Measurements from ENCODE around the gene JKAMP. TPM values are rescaled to one million over a fixed set of nuclear protein-coding genes. Genes with fewer than 3 reads are reported as not detected.
A peak's percentile ranks its signal among the peaks of the same experiment; 100 is the strongest.

JKAMP gene
- total and polyA plus RNA-seq, 2 of the 8 experiments (the other 6 are each of a cell fraction or from before 2014, with no cell fraction given) = 34.9 to 182 TPM

DNA sequence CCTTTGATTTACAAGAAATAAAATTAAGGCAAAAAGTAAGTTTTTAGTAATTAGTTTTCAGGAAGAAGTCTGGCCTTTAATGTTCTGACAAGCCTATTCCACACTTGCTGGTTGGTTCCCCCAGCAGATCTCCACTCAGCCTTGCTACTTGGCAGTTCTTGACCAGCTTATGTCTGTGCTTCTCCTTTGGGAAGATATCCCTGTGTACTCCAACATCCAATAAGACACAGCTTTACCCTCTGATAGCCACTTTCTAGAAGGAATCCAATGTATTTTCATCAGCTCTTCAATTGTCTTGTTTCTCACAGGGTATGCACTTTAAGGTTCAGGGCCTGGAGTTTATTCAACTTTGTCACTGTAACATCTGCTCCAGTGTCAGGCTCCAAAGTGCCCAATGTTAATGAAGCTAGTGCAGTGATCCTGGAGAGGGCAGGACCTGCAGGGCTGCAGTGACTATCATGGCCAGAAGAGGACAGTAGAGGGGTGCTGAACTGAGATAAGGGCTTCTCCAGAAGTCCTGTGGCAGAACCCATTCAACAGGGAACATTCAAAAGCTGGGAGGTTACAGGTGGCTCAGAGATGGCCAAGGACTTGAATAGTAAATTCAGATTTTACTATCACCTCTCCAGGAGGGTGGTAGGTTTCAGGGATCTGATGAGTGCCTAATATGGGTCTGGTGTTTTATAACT lies 22.9 kb downstream of the JKAMP start:
- no peak overlapping the region for H2AFZ ChIP-seq (ENCODE audit: low read length)
- H2BK15ac ChIP-seq (ENCODE audit: low read length) = no peak overlapping the region
- no peak overlapping the region for H3K56ac ChIP-seq (replicated peaks; ENCODE audit: insufficient read length, low read depth, low read length)
- H2AK5ac ChIP-seq (ENCODE audit: low read depth, low read length) = no peak overlapping the region
- no peak overlapping the region for H4K5ac ChIP-seq (ENCODE audit: insufficient read length, low read depth, low read length)
- no peak for TF ChIP-seq FOSL1 (IDR thresholded peaks at IDR 0.05; ENCODE audit: insufficient read depth, low read depth, low read length)
- no peak for TF ChIP-seq CHD1 (IDR thresholded peaks at IDR 0.05; ENCODE audit: low read depth, low read length)
- TF ChIP-seq, protein P1, sequence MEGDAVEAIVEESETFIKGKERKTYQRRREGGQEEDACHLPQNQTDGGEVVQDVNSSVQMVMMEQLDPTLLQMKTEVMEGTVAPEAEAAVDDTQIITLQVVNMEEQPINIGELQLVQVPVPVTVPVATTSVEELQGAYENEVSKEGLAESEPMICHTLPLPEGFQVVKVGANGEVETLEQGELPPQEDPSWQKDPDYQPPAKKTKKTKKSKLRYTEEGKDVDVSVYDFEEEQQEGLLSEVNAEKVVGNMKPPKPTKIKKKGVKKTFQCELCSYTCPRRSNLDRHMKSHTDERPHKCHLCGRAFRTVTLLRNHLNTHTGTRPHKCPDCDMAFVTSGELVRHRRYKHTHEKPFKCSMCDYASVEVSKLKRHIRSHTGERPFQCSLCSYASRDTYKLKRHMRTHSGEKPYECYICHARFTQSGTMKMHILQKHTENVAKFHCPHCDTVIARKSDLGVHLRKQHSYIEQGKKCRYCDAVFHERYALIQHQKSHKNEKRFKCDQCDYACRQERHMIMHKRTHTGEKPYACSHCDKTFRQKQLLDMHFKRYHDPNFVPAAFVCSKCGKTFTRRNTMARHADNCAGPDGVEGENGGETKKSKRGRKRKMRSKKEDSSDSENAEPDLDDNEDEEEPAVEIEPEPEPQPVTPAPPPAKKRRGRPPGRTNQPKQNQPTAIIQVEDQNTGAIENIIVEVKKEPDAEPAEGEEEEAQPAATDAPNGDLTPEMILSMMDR (IDR thresholded peaks at IDR 0.05; ENCODE audit: control extremely low read depth in 1 of 3, insufficient read depth in 1 of 3, low read depth in 1 of 3, low read length in 3 of 3) = peak; percentile 88 to 99 (median 96)
- no peak for TF ChIP-seq CREB1 (IDR thresholded peaks at IDR 0.05)
- peak; percentile 88 to 93 for TF ChIP-seq RAD21 (IDR thresholded peaks at IDR 0.05 in 1 of 2, conservative IDR thresholded peaks at IDR 0.05 in 1 of 2; ENCODE audit: low read depth in 2 of 2, low read length in 2 of 2)
- TF ChIP-seq SUZ12 (IDR thresholded peaks at IDR 0.05; ENCODE audit: low read length) = no peak
- TF ChIP-seq GABPA (IDR thresholded peaks at IDR 0.05; ENCODE audit: borderline replicate concordance, insufficient read depth, low read length) = no peak
- no peak for TF ChIP-seq HDAC2 (IDR thresholded peaks at IDR 0.05; ENCODE audit: borderline replicate concordance in 1 of 2, low read depth in 2 of 2, low read length in 2 of 2)
- H3K4ac ChIP-seq (replicated peaks; ENCODE audit: insufficient read length, low read depth, low read length) = no peak overlapping the region
- H3K27me3 ChIP-seq (replicated peaks in 1 of 4; ENCODE audit: control insufficient read depth in 3 of 4, extremely low read depth in 1 of 4, insufficient read depth in 3 of 4, low read length in 3 of 4) = no peaks in the 10 kb centered on the region
- POLR2A ChIA-PET (ENCODE audit: partially characterized antibody) = interaction anchor here (1.3 to 2.3 kb wide), 2 partner anchors 23 to 69 kb away, joined by 4 to 9 read pairs; partner anchors contain the start of genes JKAMP and L3HYPDH
- H3K23ac ChIP-seq (ENCODE audit: insufficient read length) = no peak overlapping the region
- H3K23me2 ChIP-seq (ENCODE audit: low read depth, low read length) = no peaks in the 10 kb centered on the region
- no peaks in the 10 kb centered on the region for H3K79me2 ChIP-seq (ENCODE audit: control insufficient read depth in 1 of 2, insufficient read depth in 2 of 2, low read length in 2 of 2)
- no peak overlapping the region for H3K14ac ChIP-seq (ENCODE audit: insufficient read length)
- H4K8ac ChIP-seq (ENCODE audit: extremely low read depth, insufficient read depth, low read length) = no peak overlapping the region
- no peaks in the 10 kb centered on the region for H3K9me3 ChIP-seq (ENCODE audit: insufficient read depth in 2 of 2, low read depth in 1 of 2, low read length in 1 of 2)
- no peak overlapping the region for H3K4me2 ChIP-seq (ENCODE audit: insufficient read depth in 1 of 2, low read depth in 2 of 2, low read length in 2 of 2)
- peak; percentile 58 to 90 for DNase-seq (ENCODE audit: low read depth in 1 of 2, low spot score in 2 of 2)
- H2BK5ac ChIP-seq (ENCODE audit: low read depth, low read length) = no peak overlapping the region
- no peak overlapping the region for H3K4me3 ChIP-seq (ENCODE audit: extremely low read depth in 1 of 4, insufficient read depth in 2 of 4, low read depth in 3 of 4, low read length in 4 of 4)
- no peak overlapping the region for H2BK20ac ChIP-seq (ENCODE audit: low read length)
- no peak overlapping the region for H3K18ac ChIP-seq (ENCODE audit: extremely low read depth, low read length)
- peaks cover 2 to 11% (median 5%) of the 10 kb centered on the region in 4 experiments; a peak in 4 of 8 replicates for H3K36me3 ChIP-seq (ENCODE audit: control insufficient read depth in 2 of 4, insufficient read depth in 4 of 4, low read length in 3 of 4)
- H3K9ac ChIP-seq (replicated peaks in 1 of 4; ENCODE audit: extremely low read depth in 1 of 4, low read depth in 3 of 4, low read length in 3 of 4) = no peak overlapping the region
- H4K20me1 ChIP-seq (replicated peaks in 1 of 2; ENCODE audit: control insufficient read depth in 1 of 2, insufficient read depth in 2 of 2, low read length in 2 of 2) = no peaks in the 10 kb centered on the region
- peak; percentile 91 for FAIRE-seq
- H3K79me1 ChIP-seq (ENCODE audit: low read depth, low read length) = no peaks in the 10 kb centered on the region
- no peak overlapping the region for H4K91ac ChIP-seq (replicated peaks; ENCODE audit: insufficient read length, low read length)
- peaks cover 0 to 3% (median under 1%) of the 10 kb centered on the region in 4 experiments; a peak in 2 of 7 replicates for H3K4me1 ChIP-seq (replicated peaks in 1 of 4; ENCODE audit: control insufficient read depth in 3 of 4, insufficient read depth in 4 of 4, low read length in 3 of 4)
- CTCF ChIA-PET (ENCODE audit: partially characterized antibody) = interaction anchor here (0.5 to 14.6 kb wide), 43 partner anchors 10 to 718 kb away, joined by 3 to 462 read pairs (median 4); partner anchors contain the start of genes CCDC175, GPR135, JKAMP and L3HYPDH
- no peak overlapping the region for H3K27ac ChIP-seq (ENCODE audit: low read depth, low read length)
- H2BK12ac ChIP-seq (ENCODE audit: low read depth, low read length) = no peak overlapping the region
- H2BK120ac ChIP-seq (replicated peaks; ENCODE audit: low read depth, low read length) = no peak overlapping the region

Data from H1 (cell line).